Measurements from ENCODE around the gene AKAP6.

DNA sequence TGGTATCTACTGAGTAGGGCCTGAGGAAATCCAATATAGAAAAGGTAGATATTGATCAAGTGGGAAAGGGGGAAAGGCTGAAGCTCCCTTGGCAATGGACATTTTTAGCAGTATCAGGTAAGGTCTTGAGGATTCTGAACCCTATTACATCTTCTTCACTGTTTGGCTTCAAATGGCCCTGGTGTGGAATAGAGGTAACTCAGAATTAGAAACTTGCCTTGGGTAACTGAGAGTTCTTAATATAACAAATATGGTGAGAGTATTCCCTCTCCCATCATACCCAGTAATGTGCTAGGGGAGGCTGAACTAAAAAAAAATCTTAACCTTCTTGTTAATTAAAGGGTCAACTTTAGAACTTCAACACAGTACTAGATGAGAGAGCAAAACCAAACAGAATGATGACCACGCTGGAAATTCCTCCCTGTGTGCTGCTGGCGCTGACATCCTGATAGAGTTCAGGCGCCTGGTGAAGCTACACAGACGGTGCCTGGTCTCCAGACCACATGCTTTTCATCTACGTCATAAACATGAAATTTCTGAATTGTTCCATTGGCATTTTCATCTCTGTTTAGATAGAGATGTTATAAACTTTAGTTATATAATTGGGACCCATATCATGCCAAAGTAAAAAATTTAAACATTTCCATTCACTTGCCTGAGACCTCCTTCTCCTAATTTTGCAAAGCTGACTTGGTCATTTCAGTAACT lies 128.3 kb downstream of the AKAP6 start:
- TF ChIP-seq, protein P1, sequence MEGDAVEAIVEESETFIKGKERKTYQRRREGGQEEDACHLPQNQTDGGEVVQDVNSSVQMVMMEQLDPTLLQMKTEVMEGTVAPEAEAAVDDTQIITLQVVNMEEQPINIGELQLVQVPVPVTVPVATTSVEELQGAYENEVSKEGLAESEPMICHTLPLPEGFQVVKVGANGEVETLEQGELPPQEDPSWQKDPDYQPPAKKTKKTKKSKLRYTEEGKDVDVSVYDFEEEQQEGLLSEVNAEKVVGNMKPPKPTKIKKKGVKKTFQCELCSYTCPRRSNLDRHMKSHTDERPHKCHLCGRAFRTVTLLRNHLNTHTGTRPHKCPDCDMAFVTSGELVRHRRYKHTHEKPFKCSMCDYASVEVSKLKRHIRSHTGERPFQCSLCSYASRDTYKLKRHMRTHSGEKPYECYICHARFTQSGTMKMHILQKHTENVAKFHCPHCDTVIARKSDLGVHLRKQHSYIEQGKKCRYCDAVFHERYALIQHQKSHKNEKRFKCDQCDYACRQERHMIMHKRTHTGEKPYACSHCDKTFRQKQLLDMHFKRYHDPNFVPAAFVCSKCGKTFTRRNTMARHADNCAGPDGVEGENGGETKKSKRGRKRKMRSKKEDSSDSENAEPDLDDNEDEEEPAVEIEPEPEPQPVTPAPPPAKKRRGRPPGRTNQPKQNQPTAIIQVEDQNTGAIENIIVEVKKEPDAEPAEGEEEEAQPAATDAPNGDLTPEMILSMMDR (IDR thresholded peaks at IDR 0.05; ENCODE audit: insufficient read depth, low read depth, low read length) = no peak
- no peak for TF ChIP-seq EZH2 (IDR thresholded peaks at IDR 0.05; ENCODE audit: insufficient read depth, low read length)
